HG02759 (cell line): ENCODE results near the gene DYNC1H1.
A peak's percentile ranks its signal among the peaks of the same experiment; 100 is the strongest.

ENCODE experiments used
- ATAC-seq: cut with Tn5 transposase; IDR thresholded peaks from one replicate; pipeline ENCODE4 v1.9.1; 2021; ENCODE audit warnings: mild to moderate bottlenecking, moderate library complexity; ENCODE audit not compliant: unreplicated experiment

The DYNC1H1 gene

DNA sequence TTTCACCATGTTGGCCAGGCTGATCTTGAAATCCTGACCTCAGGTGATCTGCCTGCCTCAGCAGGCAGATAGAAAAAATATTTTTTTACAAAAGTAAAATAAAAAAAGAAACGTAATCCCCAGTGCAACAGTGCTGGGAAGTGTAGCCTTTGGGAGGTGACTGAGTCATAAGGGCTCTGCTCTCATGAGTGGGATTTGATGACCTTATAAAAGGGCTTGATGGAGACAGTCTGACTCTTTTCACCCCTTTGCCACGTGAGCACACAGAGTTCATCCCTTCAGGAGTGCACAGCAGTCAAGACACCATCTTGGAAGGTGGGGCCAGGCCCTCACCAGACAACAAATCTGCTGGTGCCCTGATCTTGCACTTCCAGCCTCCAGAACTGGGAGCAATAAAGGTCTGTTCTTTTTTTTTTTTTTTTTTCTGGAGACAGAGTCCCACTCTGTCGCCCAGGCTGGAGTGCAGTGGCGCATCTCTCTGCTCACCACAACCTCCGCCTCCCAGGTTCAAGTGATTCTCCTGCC, 24.7 kb upstream of the DYNC1H1 start:
- ATAC-seq = no peak

DNA sequence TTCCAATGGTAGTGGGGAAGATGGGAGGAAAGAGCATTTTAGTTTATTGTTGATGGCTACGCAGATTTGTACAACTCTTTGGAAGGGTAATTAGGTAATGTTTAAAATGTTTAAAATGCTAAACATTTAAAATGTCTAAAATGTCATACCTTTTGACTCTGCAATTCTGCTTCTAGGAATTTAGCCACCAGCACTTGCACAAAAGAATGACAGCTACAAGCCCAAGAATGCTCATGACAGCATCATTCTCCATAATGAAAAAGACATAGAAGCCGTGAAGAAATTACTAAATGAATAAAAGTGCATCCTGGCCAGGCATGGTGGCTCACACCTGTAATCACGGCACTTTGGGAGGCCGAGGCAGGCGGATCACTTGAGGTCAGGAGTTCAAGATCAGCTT, 19.9 kb upstream of the DYNC1H1 start:
- no peak for ATAC-seq

DNA sequence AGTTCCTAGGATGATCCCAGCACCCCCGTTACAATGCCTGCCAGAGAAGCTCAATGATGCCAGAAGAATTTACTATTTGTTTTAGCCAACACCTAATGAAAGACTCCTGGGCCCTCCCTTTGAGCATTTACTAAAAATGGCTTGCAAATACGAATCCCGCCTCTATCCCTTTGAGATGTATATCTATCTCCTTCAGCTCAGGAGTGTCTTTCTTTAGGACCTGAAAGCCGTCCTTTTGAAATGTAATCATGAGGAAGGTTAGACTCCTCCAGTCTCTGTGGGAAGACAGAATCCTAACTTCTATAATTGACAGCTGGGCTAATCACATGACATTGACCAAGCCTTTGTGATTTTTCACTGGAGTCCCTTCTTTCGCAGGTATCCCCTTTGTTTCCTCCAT, 19.2 kb upstream of the DYNC1H1 start:
- no peak for ATAC-seq

DNA sequence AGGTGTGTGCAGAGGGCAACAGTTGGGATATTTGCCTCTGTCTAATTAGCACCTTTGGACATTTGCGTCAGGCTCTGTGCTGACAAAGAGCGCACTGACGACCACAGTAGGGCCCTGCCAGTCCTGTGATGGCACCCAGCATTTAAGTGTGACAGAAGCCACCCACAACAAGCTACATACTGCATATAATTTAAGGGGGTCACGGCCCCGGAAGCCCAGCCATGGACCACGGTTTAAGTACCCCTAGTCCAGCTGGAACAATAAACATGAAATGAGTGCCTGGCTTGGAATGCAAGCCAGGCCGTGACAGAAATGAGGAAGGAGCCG, 16.8 kb upstream of the DYNC1H1 start:
- peak; percentile 2 for ATAC-seq

DNA sequence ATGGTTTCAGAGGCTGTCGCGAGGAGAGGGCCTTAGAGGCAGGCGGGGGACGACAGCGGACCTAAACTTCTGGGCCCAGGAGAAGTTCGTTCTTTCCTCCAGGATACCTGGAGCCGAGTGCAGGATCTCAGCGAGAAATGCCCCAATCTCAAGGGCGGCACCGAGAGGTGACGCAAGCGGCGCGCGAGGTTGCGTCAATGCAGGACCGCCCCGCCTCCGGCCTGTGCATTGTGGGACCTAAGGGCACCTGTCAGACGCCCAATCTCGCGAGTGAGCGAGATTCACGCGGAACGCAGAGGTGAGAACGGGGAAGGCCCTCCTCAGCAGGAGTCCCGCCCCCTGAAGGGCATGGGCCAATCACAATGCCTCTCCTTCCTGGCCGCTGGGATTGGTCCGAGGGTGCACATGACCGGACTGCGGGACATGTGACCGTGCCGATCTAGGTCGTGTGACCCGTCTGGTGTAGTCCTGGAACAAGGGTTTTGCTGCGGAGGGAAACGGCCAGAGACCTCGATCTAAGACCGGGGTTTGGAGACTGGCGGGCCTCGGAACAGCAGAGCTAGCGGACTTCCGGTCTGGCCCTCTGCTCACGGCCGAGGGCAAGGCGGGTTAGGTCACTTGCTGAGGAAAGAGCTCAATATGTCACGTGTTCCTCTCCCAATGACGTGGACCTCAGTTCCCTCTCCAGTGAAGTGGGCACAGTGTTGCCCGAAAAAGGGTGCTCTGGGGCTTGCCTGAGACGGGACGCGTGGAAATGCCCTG, 16.3 kb upstream of the DYNC1H1 start:
- peak; percentile 98 for ATAC-seq

DNA sequence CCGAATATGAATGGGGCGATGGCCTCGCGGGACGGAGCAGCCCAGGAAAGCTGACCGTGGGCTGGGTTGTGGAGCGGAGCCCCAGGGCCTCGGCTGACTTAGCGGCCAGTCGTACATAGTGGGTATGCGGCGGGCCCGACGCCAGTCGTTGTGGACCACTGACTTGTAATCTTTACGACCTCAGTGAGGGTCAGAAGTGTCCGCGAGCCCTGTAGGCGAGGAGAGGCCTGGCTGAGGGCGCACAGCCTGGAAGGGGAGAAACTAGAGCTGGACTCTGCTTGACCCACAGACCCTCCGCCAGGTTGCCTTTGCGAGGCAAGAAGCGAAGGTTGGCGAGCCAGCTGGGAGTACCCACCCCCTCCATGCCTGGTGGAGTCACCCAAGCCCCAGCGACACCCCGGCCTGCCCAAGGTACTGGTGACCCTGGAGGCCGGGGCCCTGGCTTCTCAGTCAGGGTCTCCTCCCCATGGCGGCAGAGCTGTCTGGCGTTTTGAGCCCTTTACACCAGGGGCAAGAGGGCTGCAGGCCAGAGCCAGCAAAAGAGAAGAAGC, 15.6 kb upstream of the DYNC1H1 start:
- no peak for ATAC-seq

DNA sequence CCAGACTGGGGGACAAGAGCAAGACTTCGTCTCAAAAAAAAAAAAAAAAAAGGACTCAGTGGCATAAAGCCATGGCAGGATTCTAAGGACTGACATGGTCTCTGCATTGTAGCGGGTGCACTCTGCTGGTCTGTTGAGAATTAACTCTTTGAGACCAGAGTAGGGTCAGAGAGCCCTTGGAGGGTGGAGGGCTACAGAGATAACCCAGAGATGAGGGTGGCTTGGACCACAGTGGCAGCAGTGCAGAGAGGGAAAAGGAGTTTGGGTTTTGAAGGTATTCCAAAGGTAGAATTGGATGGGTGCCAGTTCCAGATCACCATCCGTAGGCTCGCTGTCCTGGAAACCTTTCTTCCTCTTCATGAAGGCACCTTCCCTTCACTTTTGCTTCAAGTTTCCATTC, 14.3 kb upstream of the DYNC1H1 start:
- no peak for ATAC-seq

DNA sequence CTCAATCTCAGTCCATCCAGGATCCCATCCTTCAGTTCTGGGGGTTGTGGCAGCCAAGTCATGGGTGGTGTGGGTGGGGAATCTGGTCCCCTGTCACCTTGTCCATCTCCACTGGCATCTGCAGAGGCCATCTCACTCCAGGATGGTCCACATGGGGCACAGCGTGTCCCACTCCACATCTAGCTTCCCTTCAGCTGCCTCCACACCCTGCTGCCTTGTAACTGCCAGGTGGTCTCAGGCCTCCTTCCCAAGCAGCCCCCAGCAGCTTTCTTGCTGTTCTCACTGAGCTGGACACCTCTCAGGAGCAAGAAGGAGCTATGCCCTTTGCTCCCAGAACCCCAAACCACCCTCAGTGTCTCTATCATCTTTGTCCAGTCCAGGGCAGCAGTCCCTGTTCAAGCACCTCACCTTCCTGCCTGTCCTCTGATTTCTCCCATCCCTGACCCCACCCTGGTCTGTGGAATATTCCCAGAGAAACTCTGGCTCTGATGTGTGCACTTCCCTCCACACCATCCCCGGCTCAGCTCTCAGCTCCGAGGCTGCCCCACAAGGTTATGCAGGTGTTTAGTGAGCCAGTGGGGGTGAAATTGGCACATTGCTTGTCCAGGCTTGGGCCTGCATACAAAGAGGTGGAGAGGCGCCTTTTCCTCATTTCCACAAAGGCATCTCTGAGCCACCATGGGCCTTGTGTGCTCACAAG, 13.7 kb upstream of the DYNC1H1 start:
- no peak for ATAC-seq

DNA sequence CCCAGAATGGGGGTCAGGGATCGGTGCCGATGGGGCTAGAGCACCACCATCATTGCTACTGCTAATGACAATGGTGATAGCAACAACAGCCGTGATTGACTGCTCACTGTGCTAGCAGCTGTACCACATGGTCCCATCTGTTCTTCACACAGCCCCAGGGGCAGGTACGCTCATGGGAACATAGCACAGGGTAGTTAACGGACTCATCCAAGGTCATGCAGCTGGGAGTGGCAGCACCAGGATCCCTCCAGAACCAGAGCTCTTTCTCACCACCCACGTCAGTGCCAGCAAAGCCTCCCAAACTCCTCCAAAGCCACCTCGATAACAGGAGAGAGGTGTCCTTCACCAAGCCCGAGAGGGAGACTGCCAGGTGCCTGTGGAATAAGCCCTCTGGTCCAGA, 11.2 kb upstream of the DYNC1H1 start:
- no peak for ATAC-seq

DNA sequence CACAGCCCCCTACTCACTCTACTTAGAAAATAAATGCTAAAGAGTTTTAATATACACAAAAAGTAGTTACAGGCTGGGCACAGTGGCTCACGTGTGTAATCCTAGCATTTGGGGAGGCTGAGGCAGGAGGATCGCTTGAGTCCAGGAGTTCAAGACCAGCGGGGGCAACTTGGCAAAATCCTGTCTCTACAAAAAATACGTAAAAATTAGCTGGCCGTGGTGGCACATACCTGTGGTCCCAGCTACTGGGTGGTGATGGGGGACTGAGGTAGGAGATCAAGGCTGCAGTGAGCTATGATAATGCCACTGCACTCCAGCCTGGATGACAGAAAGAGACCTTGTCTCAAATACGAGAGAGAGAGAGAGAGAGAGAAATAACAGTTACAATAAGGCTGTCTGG, 9.9 kb upstream of the DYNC1H1 start:
- no peak for ATAC-seq

DNA sequence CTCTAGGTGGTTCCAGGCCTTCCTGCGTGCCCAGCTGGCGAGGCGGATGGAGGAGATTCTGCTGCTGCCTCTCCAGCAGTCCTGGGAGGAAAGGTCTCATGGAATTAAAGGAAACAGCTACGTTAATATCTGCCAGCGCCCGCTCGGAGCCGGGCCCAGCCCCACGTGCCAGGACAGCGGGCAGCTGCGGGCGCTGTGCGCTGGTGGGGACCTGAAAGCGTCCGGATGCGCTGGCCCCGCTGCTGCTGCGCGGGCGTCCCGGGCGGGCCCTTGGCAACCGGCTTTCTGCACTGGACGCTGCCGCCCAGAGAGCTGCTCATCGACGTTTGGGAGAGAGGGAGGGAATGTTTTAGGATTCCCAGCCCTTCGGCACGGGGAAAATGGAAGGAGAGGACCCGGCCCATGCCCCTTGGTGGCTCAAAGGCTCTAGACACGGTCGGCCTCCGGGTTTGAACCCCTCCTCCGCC, 8.6 kb upstream of the DYNC1H1 start:
- ATAC-seq = no peak

DNA sequence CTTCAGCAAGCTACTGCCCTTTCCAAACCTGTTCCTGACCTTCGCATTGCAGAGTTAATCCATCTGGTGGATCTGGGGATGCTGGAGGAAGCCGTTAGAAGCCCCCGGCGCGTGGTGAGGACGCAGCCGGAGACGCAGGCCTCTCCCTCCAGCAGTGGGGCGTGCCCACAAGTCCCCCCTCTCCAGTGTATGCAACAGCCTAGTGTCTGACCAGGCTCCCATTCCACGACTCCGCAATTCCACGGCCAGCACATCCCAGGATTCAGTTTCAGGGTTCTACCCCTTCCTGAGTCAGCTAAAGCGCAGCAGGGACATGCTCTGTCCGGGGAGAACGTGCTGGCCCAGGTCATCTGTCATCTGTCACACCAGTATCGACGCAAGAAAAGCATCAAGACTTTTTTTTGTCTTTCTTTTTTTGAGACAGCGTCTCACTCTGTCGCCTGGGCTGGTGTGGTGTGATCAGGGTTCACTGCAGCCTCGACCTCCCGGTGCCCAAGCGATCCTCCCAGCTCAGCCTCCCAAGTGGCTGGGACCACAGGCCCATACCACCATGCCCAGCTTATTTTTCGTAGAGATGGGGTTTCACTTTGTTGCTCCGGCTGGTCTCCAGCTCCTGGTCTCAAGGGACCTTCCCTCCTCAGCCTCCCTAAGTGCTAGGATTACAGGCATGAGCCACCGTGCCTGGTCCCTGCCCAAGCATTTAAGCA, 8.0 kb upstream of the DYNC1H1 start:
- no peak for ATAC-seq

DNA sequence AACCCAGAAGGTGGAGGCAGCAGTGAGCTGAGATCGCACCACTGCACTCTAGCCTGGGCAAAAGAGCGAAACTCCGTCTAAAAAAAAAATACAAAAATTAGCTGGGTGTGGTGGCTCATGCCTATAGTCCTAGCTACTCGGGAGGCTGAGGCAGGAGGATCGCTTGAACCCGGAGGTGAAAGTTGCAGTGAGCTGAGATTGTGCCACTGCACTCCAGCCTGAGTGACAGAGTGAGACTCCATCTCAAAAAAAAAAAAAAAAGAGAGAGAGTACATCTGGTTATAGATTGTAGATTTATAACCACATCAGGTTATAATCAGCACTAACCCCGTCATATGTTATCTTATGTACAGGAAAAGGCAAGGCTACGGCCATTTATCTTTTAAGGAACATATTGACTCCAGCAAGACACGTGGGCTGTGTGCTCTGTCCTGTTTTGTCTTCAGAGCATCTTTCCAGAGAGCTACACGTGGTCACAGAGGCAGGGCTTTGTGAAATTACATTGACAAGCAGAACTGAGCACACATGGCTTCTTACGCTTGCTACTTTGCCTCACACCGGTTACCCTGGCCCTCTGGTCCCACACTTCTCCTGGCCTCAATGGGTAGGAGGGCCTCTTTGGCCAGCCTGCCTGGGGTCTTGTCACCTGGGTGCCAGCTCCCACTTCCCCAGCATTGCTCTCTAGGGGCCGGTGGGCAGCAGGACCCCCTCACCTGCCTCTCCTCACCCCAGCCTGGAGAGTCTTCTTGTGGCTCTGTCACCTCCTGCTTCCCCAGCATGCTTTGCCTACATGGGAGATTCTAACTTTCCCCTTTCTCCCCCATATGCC, 6.8 kb upstream of the DYNC1H1 start:
- no peak for ATAC-seq

DNA sequence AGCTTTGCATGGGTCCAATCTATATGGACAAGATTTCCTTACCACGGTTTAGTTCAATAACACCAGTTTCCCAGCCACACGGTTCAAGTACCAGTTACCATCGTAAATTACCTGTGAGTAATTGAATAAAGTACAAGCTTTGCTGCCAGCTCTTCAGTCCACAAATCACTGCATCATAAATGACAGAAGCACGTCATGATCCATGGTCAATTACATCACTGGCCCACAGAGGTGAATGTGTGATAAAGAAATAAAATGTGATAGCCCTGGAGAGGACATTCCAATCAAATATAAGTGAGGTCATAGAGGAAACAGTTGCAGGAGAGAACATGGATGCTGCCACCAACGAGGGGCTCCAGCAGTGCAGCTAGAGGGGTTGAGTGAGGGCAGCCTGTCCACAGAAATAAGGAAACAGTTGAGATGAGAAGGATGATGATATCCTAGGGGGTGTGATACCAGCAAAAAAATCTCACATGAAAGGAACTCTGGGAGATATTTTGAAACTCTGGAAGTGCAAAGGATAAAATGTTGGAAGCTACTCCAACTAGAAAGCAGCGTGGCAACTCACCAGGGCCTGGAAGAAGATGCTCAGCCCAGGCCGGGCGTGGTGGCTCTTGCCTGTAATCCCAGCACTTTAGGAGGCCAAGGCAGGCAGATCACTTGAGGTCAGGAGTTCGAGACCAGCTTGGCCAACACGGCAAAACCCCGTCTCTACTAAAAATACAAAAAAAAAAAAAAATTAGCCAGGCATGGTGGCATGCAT, 5.8 kb upstream of the DYNC1H1 start:
- no peak for ATAC-seq

DNA sequence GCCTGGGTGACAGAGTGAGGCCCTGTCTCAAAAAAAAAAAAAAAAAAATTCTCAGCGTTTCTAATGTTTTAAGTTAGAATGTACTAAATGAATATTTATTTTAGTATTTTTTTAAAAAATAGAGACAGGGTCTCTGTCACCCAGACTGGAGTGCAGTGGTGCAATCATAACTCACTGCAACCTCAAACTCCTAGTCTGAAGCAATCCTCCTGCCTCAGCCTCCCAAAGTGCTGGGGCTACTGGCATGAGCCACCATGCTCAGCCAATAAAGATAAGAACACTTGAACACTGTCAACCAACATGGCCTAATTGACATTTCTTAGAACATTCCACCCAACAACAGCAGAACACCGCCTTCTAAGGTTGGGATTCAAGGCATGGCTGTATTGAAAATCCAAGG, 5.1 kb upstream of the DYNC1H1 start:
- no peak for ATAC-seq

DNA sequence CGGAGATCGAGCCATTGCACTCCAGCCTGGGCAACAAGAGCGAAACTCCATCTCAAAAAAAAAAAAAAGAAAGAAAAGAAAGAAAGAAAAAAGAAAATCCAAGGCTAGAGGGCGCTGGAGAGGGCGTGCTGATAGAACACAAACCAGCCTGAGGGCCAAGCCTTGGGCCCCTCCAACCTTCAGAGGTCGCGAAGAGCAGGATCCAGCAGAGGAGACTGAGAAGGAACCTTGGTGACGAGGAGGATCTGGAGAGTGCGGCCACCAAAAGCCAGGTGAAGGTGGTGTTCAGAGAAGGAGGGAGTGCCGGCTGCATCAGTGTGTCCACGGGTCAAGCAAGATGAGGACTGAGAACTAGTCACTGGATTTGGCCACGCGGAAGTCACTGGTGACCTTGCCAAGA, 4.1 kb upstream of the DYNC1H1 start:
- ATAC-seq = no peak

DNA sequence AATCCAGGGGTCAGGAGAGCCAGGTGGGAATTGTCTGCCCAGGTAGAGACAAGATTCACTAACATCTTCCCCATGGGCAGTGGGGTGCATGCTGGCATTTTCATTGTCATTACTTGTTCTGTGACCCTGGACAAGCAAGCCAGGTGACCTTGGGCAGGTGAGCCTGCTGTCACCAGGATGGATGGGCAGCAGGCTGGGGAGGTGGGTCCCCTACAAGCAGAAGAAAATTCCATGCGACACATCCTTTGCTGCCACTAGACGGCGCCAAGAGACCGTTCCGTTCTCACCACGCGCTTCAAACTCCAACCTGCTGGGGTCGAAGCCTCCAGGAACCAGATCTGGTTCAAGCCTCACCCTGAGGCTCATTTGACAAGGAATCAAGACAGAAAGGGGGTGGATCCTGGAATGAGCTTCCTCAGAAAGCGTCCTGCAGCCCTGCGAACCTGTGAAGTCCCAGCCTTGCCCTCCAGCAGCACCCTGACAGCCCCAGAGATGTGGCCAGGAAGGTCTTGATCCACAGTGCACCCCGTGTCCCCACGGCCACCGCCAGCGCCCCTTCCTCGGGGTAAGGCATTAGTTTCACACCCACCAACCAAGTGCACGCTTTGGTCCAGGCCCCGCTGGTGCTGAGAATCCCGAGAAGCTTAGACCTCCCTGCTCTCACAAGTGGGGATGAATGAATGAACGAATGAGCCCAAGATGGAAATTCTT, 3.2 kb upstream of the DYNC1H1 start:
- ATAC-seq = no peak

DNA sequence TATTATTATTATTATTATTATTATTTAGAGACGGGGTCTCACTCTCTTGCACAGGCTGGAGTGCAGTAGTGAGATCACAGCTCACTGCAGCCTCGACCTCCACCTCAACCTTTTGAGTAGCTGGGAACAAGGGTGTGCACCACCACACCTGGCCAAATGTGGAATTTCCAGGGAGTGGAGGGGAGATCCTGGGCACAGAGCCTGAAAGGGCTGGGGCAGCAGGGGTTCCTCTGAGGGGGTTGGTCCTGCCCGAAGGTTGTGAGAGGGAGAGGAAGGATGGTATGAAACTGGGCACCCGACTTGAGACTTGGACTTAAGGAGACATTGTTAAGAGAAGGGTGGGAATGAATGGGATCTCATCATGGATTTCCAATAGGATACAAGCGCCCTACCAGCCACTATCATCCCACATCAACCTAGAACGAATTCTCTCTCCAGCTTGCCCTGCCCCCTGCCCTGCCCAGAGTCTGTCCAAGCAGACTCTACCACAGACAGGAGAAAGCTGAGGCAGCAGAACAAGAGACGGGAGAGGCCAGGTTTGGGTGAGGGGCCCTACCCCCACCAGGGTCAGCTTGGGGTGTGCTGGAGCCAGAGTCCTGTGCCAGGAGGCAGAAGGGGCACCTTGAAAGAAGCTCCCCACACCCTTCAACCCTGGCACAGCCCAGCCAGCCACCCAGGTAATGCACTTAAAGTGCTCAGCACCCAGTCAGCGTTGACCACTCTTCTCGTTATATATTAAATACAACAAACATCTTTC, 2.4 kb upstream of the DYNC1H1 start:
- ATAC-seq = no peak

DNA sequence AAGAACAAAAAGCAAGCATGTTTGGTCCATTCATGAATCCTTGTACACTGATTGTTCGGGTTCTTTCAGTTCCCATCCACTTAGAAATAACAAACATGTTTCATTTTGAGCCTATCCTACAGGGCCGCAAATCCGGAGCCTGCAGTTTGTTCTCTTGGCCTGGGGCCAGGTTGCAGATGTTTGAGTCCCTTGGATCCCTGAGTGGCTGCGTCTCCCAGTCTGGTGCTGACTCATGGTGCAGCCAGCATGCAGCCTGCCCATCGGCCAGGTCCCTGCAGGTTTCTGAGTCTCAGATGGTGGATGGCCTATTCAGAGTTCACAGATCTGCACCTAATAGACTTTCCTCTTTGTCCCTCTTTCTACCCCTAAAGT, 1.9 kb upstream of the DYNC1H1 start:
- ATAC-seq = no peak
